Caco-2 (cell line): ENCODE measurements around the gene CHST7. TPM values are rescaled to one million over a fixed set of nuclear protein-coding genes. Genes with fewer than 3 reads are reported as not detected.

Experiments used
- BruUV-seq: library from RNA; stranded (reverse); fragments of 400-500 nt; replicated peaks from 2 replicates; lab custom pipeline; 2021; lab: Mats Ljungman, UMichigan
- CTCF ChIA-PET: fragments of 300-600 bp; sonication (Branson Sonifier 250); formaldehyde crosslinking; loops from one replicate; lab custom pipeline; 2022; ENCODE audit warnings: antibody characterized with exemption; lab: Charles Lee
- POLR2A ChIA-PET: fragments of 300-600 bp; sonication (Branson Sonifier 250); formaldehyde crosslinking; loops from one replicate; lab custom pipeline; 2022; ENCODE audit warnings: antibody characterized with exemption; lab: Charles Lee
- DNase-seq, 2 experiments: peaks; one replicate each; pipeline versions ENCODE4 v3.0.0 to v3.0.0-alpha.2; 2020 to 2022
- H3K27me3 ChIP-seq: replicated peaks from 2 replicates; pipeline ENCODE4 v1.6.0; 2011; ENCODE audit warnings: low read length; ENCODE audit not compliant: control insufficient read depth, insufficient read depth
- H3K36me3 ChIP-seq: 2 replicates; pipeline ENCODE4 v1.5.1; 2011; ENCODE audit warnings: low read length; ENCODE audit not compliant: control insufficient read depth, insufficient read depth
- H3K4me1 ChIP-seq: fragments of 250-450 bp; sonication (Bioruptor Pico); 2 replicates; pipeline ENCODE4 v1.5.1; 2020; ENCODE audit warnings: mild to moderate bottlenecking
- H3K4me3 ChIP-seq: 2 replicates; pipeline ENCODE4 v1.5.1; 2011; ENCODE audit warnings: low read depth, mild to moderate bottlenecking, control low read depth, low read length
- H3K9me3 ChIP-seq: fragments of 250-450 bp; sonication (Bioruptor Pico); 2 replicates; pipeline ENCODE4 v1.5.1; 2020; ENCODE audit warnings: mild to moderate bottlenecking, moderate library complexity
- H3K27ac Mint-ChIP-seq: one replicate; pipeline ENCODE4 v1.8.0; 2022; ENCODE audit warnings: mixed read lengths; ENCODE audit not compliant: unreplicated experiment
- H3K27me3 Mint-ChIP-seq: one replicate; pipeline ENCODE4 v1.8.0; 2022; ENCODE audit warnings: mixed read lengths; ENCODE audit not compliant: insufficient read depth, unreplicated experiment
- H3K36me3 Mint-ChIP-seq: one replicate; pipeline ENCODE4 v1.8.0; 2022; ENCODE audit warnings: mild to moderate bottlenecking, mixed read lengths; ENCODE audit not compliant: insufficient read depth, unreplicated experiment
- H3K4me1 Mint-ChIP-seq: one replicate; pipeline ENCODE4 v1.8.0; 2022; ENCODE audit warnings: low read depth, mixed read lengths; ENCODE audit not compliant: unreplicated experiment
- H3K4me3 Mint-ChIP-seq: one replicate; pipeline ENCODE4 v1.8.0; 2022; ENCODE audit warnings: mild to moderate bottlenecking, moderate library complexity, mixed read lengths; ENCODE audit not compliant: unreplicated experiment
- H3K9me3 Mint-ChIP-seq: one replicate; pipeline ENCODE4 v1.8.0; 2022; ENCODE audit warnings: mixed read lengths; ENCODE audit not compliant: unreplicated experiment
- intact Hi-C: fragments of 100-400 bp; cut with micrococcal nuclease; formaldehyde crosslinking; loops from one replicate; pipeline ENCODE4 v1.10.0; 2022; ENCODE audit not compliant: unreplicated experiment
- total RNA-seq: library from RNA; stranded (reverse); gene quantifications from 2 replicates; pipeline ENCODE4 v1.2.3, GENCODE V29; 2022
- TF ChIP-seq, protein P1 (sequence below), 2 experiments: fragments of 200-600 bp in 1 of 2; IDR thresholded peaks; 1 replicate in 1 of 2; 2 replicates in 1 of 2; pipeline versions ENCODE4 v1.5.1 to v1.8.0; 2011 to 2022; ENCODE audit warnings: antibody characterized with exemption in 1 of 2, control low read depth in 1 of 2, inconsistent platforms in 1 of 2, low read depth in 1 of 2, low read length in 1 of 2, mild to moderate bottlenecking in 1 of 2, moderate library complexity in 1 of 2; ENCODE audit not compliant: insufficient read depth in 1 of 2, severe bottlenecking in 1 of 2, unreplicated experiment in 1 of 2

The CHST7 gene
- total RNA-seq, 1 experiment from 2014 or later: 2.4 TPM

- CTCF ChIA-PET: no interaction called here
- intact Hi-C loops: no loop called here
- H3K27me3 ChIP-seq: no peaks in the 10 kb centered on the region
- TF ChIP-seq, protein P1, sequence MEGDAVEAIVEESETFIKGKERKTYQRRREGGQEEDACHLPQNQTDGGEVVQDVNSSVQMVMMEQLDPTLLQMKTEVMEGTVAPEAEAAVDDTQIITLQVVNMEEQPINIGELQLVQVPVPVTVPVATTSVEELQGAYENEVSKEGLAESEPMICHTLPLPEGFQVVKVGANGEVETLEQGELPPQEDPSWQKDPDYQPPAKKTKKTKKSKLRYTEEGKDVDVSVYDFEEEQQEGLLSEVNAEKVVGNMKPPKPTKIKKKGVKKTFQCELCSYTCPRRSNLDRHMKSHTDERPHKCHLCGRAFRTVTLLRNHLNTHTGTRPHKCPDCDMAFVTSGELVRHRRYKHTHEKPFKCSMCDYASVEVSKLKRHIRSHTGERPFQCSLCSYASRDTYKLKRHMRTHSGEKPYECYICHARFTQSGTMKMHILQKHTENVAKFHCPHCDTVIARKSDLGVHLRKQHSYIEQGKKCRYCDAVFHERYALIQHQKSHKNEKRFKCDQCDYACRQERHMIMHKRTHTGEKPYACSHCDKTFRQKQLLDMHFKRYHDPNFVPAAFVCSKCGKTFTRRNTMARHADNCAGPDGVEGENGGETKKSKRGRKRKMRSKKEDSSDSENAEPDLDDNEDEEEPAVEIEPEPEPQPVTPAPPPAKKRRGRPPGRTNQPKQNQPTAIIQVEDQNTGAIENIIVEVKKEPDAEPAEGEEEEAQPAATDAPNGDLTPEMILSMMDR (IDR thresholded peaks at IDR 0.05; ENCODE audit: insufficient read depth in 1 of 2, low read depth in 1 of 2, low read length in 1 of 2, severe bottlenecking in 1 of 2, unreplicated experiment in 1 of 2): no peak
- Mint-ChIP-seq H3K4me1 (no peaks in the 10 kb centered on the region), H3K4me3 (no peak overlapping the region), H3K27ac (no peak overlapping the region), H3K27me3 (no peaks in the 10 kb centered on the region), H3K9me3 (no peaks in the 10 kb centered on the region), H3K36me3 (no peaks in the 10 kb centered on the region)
- DNase-seq: no peak
- no peaks in the 10 kb centered on the region for H3K4me1 ChIP-seq
- BruUV-seq: no TSS peak
- H3K36me3 ChIP-seq: no peaks in the 10 kb centered on the region
- H3K4me3 ChIP-seq: no peak overlapping the region
- no peaks in the 10 kb centered on the region for H3K9me3 ChIP-seq
- POLR2A ChIA-PET: no interaction called here
These were observed 9.4 kb downstream of the CHST7 start for GRCh38 chrX:46582966-46583365.

GRCh38 chrX:46584736-46585135 is 11.2 kb downstream of the CHST7 start:
- H3K27me3 Mint-ChIP-seq: no peaks in the 10 kb centered on the region
- intact Hi-C loops: no loop called here
- CTCF ChIA-PET: no interaction called here
- H3K27ac Mint-ChIP-seq: no peak overlapping the region
- TF ChIP-seq, protein P1 (IDR thresholded peaks at IDR 0.05; ENCODE audit: insufficient read depth in 1 of 2, low read depth in 1 of 2, low read length in 1 of 2, severe bottlenecking in 1 of 2, unreplicated experiment in 1 of 2): no peak
- no peak for DNase-seq
- BruUV-seq: no TSS peak
- Histone ChIP-seq H3K27me3 (no peaks in the 10 kb centered on the region), H3K4me3 (no peak overlapping the region), H3K9me3 (no peaks in the 10 kb centered on the region), H3K36me3 (no peaks in the 10 kb centered on the region), H3K4me1 (no peaks in the 10 kb centered on the region)
- no peaks in the 10 kb centered on the region for H3K4me1 Mint-ChIP-seq
- H3K9me3 Mint-ChIP-seq: no peaks in the 10 kb centered on the region
- no peaks in the 10 kb centered on the region for H3K36me3 Mint-ChIP-seq
- POLR2A ChIA-PET: no interaction called here
- H3K4me3 Mint-ChIP-seq: no peak overlapping the region

DNA sequence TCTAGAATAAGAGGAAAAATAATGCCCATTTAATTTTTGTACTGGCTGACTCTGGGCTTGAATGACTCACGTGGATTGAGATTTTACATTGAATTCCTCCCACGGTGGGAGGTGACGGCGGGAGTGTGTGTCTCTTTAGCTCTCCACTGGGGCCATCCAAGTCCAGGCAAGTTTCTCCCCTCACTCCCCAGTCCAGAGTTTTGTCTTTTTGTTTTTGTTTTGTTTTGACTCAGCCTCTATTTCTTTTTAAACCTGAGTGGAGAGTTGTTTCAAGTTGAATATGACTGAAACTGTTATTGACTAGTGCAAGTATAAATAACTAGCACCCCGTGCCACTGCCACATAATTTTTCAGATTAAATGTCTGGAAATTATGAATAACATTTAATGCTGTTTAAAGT is 13.6 kb downstream of the CHST7 start:
- ChIA-PET POLR2A (no interaction called here), CTCF (no interaction called here)
- Mint-ChIP-seq H3K4me3 (no peak overlapping the region), H3K9me3 (no peaks in the 10 kb centered on the region), H3K27me3 (no peaks in the 10 kb centered on the region), H3K27ac (no peak overlapping the region), H3K4me1 (no peaks in the 10 kb centered on the region), H3K36me3 (no peaks in the 10 kb centered on the region)
- Histone ChIP-seq H3K4me1 (no peaks in the 10 kb centered on the region), H3K27me3 (no peaks in the 10 kb centered on the region), H3K9me3 (no peaks in the 10 kb centered on the region), H3K36me3 (no peaks in the 10 kb centered on the region), H3K4me3 (no peak overlapping the region)
- no TSS peak for BruUV-seq
- no peak for DNase-seq
- intact Hi-C loops: no loop called here
- TF ChIP-seq, protein P1 (IDR thresholded peaks at IDR 0.05; ENCODE audit: insufficient read depth in 1 of 2, low read depth in 1 of 2, low read length in 1 of 2, severe bottlenecking in 1 of 2, unreplicated experiment in 1 of 2): no peak
